Hepatocyte (in vitro differentiated cells): ENCODE results near the gene DPH1. TPM values are rescaled to one million over a fixed set of nuclear protein-coding genes. Genes with fewer than 3 reads are reported as not detected.

Experiments
- DNase-seq: peaks from one replicate; pipeline ENCODE4 v3.0.0-alpha.2; 2016; ENCODE audit warnings: low spot score
- H2AFZ ChIP-seq: fragments of 200-600 bp; sonication (generic); 2 replicates; pipeline ENCODE4 v1.6.0; 2016; ENCODE audit warnings: antibody characterized with exemption, mild to moderate bottlenecking
- H3K27ac ChIP-seq: fragments of 200-600 bp; sonication (generic); 2 replicates; pipeline ENCODE4 v1.5.1; 2016; ENCODE audit warnings: mild to moderate bottlenecking
- H3K27me3 ChIP-seq: fragments of 200-600 bp; sonication (generic); 2 replicates; pipeline ENCODE4 v1.6.1; 2016
- H3K36me3 ChIP-seq: fragments of 200-600 bp; sonication (generic); replicated peaks from 2 replicates; pipeline ENCODE4 v1.5.1; 2016; ENCODE audit warnings: low read depth; ENCODE audit not compliant: insufficient read depth
- H3K4me1 ChIP-seq: fragments of 200-600 bp; sonication (generic); 2 replicates; pipeline ENCODE4 v1.5.1; 2016; ENCODE audit warnings: mild to moderate bottlenecking, moderate library complexity; ENCODE audit not compliant: insufficient read depth
- H3K4me2 ChIP-seq: fragments of 200-600 bp; sonication (generic); 2 replicates; pipeline ENCODE4 v1.6.0; 2016
- H3K4me3 ChIP-seq: fragments of 200-600 bp; sonication (generic); 2 replicates; pipeline ENCODE4 v1.5.1; 2016; ENCODE audit warnings: mild to moderate bottlenecking
- H3K79me2 ChIP-seq: fragments of 200-600 bp; sonication (generic); 2 replicates; pipeline ENCODE4 v1.6.0; 2017; ENCODE audit warnings: mild to moderate bottlenecking
- H3K9me2 ChIP-seq: fragments of 200-600 bp; sonication (generic); replicated peaks from 2 replicates; pipeline ENCODE4 v1.6.0; 2017; ENCODE audit warnings: mild to moderate bottlenecking; ENCODE audit not compliant: insufficient read depth
- H3K9me3 ChIP-seq: fragments of 200-600 bp; sonication (generic); 2 replicates; pipeline ENCODE4 v1.5.1; 2016; ENCODE audit warnings: low read depth, mild to moderate bottlenecking
- H4K20me1 ChIP-seq: fragments of 200-600 bp; sonication (generic); 2 replicates; pipeline ENCODE4 v1.6.0; 2016; ENCODE audit warnings: mild to moderate bottlenecking; ENCODE audit not compliant: insufficient read depth, poor library complexity, severe bottlenecking
- EZH2 ChIP-seq: fragments of 200-600 bp; sonication (generic); IDR thresholded peaks from 2 replicates; pipeline ENCODE4 v1.6.1; 2016; ENCODE audit warnings: antibody characterized with exemption, mild to moderate bottlenecking, borderline replicate concordance
- EZH2phosphoT487 ChIP-seq: fragments of 200-600 bp; sonication (generic); IDR thresholded peaks from one replicate; pipeline ENCODE4 v1.6.1; 2018; ENCODE audit warnings: antibody characterized with exemption, mild to moderate bottlenecking, low read depth, moderate library complexity; ENCODE audit not compliant: unreplicated experiment, severe bottlenecking
- WGBS: methylation state at CpG from one replicate; pipeline ENCODE4 v1.1.6; 2016; ENCODE audit warnings: low lambda C conversion rate; ENCODE audit errors: missing lambda C conversion rate; 5-methylcytosine and 5-hydroxymethylcytosine counted together
- polyA plus RNA-seq: library from polyadenylated mRNA; unstranded; fragments of >200 nt; fragmentation: Nextera tagmentation; extraction: Ambion mirVana; gene quantifications from 2 replicates; pipeline ENCODE4 v1.2.1, GENCODE V29; 2016
- total RNA-seq: library from RNA; depleted of rRNA; stranded (reverse); fragments of >200 nt; gene quantifications from 2 replicates; pipeline ENCODE4 v1.2.3, GENCODE V29; 2014
- TF ChIP-seq, protein P1 (sequence below): fragments of 200-600 bp; sonication (generic); IDR thresholded peaks from 2 replicates; pipeline ENCODE4 v1.5.1; 2016; ENCODE audit warnings: antibody characterized with exemption, mild to moderate bottlenecking; ENCODE audit not compliant: poor library complexity

DPH1 gene
- total and polyA plus RNA-seq, 2 experiments from 2014 or later: 27.8 to 45.2 TPM

- Histone ChIP-seq H4K20me1 (no peaks in the 10 kb centered on the region), H3K4me1 (no peaks in the 10 kb centered on the region), H2AFZ (no peak overlapping the region), H3K4me2 (no peak overlapping the region), H3K4me3 (no peak overlapping the region), H3K27ac (no peak overlapping the region), H3K36me3 (no peaks in the 10 kb centered on the region), H3K9me2 (no peaks in the 10 kb centered on the region), H3K9me3 (no peaks in the 10 kb centered on the region), H3K79me2 (no peaks in the 10 kb centered on the region), H3K27me3 (no peaks in the 10 kb centered on the region)
- DNase-seq: no peak
- 78% methylated on average over 4 of the region's 4 CpGs for WGBS
- TF ChIP-seq, protein P1, sequence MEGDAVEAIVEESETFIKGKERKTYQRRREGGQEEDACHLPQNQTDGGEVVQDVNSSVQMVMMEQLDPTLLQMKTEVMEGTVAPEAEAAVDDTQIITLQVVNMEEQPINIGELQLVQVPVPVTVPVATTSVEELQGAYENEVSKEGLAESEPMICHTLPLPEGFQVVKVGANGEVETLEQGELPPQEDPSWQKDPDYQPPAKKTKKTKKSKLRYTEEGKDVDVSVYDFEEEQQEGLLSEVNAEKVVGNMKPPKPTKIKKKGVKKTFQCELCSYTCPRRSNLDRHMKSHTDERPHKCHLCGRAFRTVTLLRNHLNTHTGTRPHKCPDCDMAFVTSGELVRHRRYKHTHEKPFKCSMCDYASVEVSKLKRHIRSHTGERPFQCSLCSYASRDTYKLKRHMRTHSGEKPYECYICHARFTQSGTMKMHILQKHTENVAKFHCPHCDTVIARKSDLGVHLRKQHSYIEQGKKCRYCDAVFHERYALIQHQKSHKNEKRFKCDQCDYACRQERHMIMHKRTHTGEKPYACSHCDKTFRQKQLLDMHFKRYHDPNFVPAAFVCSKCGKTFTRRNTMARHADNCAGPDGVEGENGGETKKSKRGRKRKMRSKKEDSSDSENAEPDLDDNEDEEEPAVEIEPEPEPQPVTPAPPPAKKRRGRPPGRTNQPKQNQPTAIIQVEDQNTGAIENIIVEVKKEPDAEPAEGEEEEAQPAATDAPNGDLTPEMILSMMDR: no peak
- TF ChIP-seq EZH2phosphoT487 (no peak), EZH2 (no peak)
Measured at GRCh38 chr17:1985686-1986085, 44.3 kb upstream of the DPH1 start.

GRCh38 chr17:1986783-1987451 is 43.0 kb upstream of the DPH1 start:
- Histone ChIP-seq H3K4me2 (no peak overlapping the region), H3K9me3 (no peaks in the 10 kb centered on the region), H3K27me3 (no peaks in the 10 kb centered on the region), H2AFZ (no peak overlapping the region), H3K4me3 (no peak overlapping the region), H4K20me1 (no peaks in the 10 kb centered on the region), H3K9me2 (no peaks in the 10 kb centered on the region), H3K36me3 (no peaks in the 10 kb centered on the region), H3K4me1 (no peaks in the 10 kb centered on the region), H3K27ac (no peak overlapping the region), H3K79me2 (no peaks in the 10 kb centered on the region)
- TF ChIP-seq EZH2phosphoT487 (no peak), EZH2 (no peak)
- TF ChIP-seq, protein P1: no peak
- no peak for DNase-seq
- 83% methylated on average over 18 of the region's 18 CpGs for WGBS

DNA sequence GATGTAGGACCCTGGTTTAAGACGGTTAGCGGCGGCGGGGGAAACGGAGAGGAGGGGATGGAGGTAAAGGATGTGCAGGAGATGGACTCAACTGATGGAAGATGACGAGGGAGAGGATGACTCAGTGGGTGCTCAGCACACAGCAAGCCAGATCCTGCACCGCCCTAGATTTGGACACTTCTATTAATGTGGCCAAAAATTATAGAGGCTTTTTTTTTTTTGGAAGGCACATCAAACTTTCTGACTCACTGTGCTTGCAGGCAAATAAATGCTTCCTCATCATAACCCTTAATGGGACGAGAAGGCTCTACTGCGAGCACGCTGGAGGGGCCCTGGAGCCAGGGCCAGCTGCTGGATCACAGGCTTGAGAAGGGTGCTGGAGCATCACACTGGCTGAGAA is 40.8 kb upstream of the DPH1 start:
- no peak overlapping the region for H2AFZ ChIP-seq
- no peaks in the 10 kb centered on the region for H3K36me3 ChIP-seq
- H3K79me2 ChIP-seq: no peaks in the 10 kb centered on the region
- no peak overlapping the region for H3K27ac ChIP-seq
- no peaks in the 10 kb centered on the region for H4K20me1 ChIP-seq
- no peak for DNase-seq
- H3K4me1 ChIP-seq: no peaks in the 10 kb centered on the region
- no peaks in the 10 kb centered on the region for H3K9me3 ChIP-seq
- no peaks in the 10 kb centered on the region for H3K9me2 ChIP-seq
- no peak overlapping the region for H3K4me3 ChIP-seq
- TF ChIP-seq EZH2 (no peak), EZH2phosphoT487 (no peak)
- TF ChIP-seq, protein P1: no peak
- H3K4me2 ChIP-seq: no peak overlapping the region
- WGBS: 91% methylated on average over 10 of the region's 10 CpGs
- no peaks in the 10 kb centered on the region for H3K27me3 ChIP-seq
